Mucosa of stomach (tissue), 1 donor: ENCODE measurements around the gene OR4X2.
"Not testable (repeated sequence)": the region's sequence is repeated elsewhere in the genome, so short reads cannot be mapped to it uniquely, and the experiment has no call there.

Source experiments
- H3K27me3 ChIP-seq: one replicate; pipeline ENCODE4 v1.7.0; 2013; ENCODE audit warnings: mild to moderate bottlenecking, low read length; ENCODE audit not compliant: control insufficient read depth, insufficient read depth
- H3K36me3 ChIP-seq: one replicate; pipeline ENCODE4 v1.7.0; 2013; ENCODE audit warnings: low read length; ENCODE audit not compliant: control insufficient read depth, insufficient read depth
- H3K4me1 ChIP-seq: one replicate; pipeline ENCODE4 v1.7.0; 2013; ENCODE audit warnings: mild to moderate bottlenecking, low read length; ENCODE audit not compliant: control insufficient read depth, insufficient read depth
- H3K4me3 ChIP-seq: one replicate; pipeline ENCODE4 v1.7.0; 2013; ENCODE audit warnings: low read length
- H3K9ac ChIP-seq: one replicate; pipeline ENCODE4 v1.7.0; 2013; ENCODE audit warnings: mild to moderate bottlenecking, low read length, moderate library complexity
- H3K9me3 ChIP-seq: one replicate; pipeline ENCODE4 v1.7.0; 2013; ENCODE audit warnings: mild to moderate bottlenecking, low read length, moderate library complexity; ENCODE audit not compliant: control insufficient read depth
- donor health status: Pancreatic carcinoma.

Gene OR4X2

GRCh38 chr11:48244804-48245203 is at the start of gene OR4X2:
Gene OR4X2 (plus strand): TSS chr11:48245104. CDS start chr11:48245104, 0 bp downstream.
- no peaks in the 10 kb centered on the region for H3K4me1 ChIP-seq
- no peak within 1 kb of the TSS for H3K4me3 ChIP-seq
- H3K27me3 ChIP-seq = no peaks in the 10 kb centered on the region
- no peak within 1 kb of the TSS for H3K9ac ChIP-seq
- no peaks in the 10 kb centered on the region for H3K9me3 ChIP-seq
- no peaks in the 10 kb centered on the region for H3K36me3 ChIP-seq

GRCh38 chr11:48207881-48208280 is 37.0 kb upstream of the OR4X2 start:
- Histone ChIP-seq H3K36me3 (no peaks in the 10 kb centered on the region), H3K9me3 (no peaks in the 10 kb centered on the region), H3K27me3 (no peaks in the 10 kb centered on the region), H3K9ac (no peak overlapping the region), H3K4me3 (no peak overlapping the region), H3K4me1 (no peaks in the 10 kb centered on the region)

GRCh38 chr11:48210052-48210451 is 34.9 kb upstream of the OR4X2 start:
- Histone ChIP-seq H3K4me1 (no peaks in the 10 kb centered on the region), H3K4me3 (no peak overlapping the region), H3K9me3 (no peaks in the 10 kb centered on the region), H3K36me3 (no peaks in the 10 kb centered on the region), H3K9ac (no peak overlapping the region), H3K27me3 (no peaks in the 10 kb centered on the region)

GRCh38 chr11:48216510-48216909 is 28.4 kb upstream of the OR4X2 start, which contains the start of gene OR4B1:
Gene OR4B1 (plus strand): TSS chr11:48216810. CDS start chr11:48216810, 0 bp downstream.
- Histone ChIP-seq H3K27me3 (no peaks in the 10 kb centered on the region), H3K36me3 (no peaks in the 10 kb centered on the region), H3K9ac (no peak within 1 kb of the TSS), H3K4me3 (no peak within 1 kb of the TSS), H3K9me3 (no peaks in the 10 kb centered on the region), H3K4me1 (no peaks in the 10 kb centered on the region)

GRCh38 chr11:48228761-48229160 is 16.1 kb upstream of the OR4X2 start:
- Histone ChIP-seq H3K36me3 (no peaks in the 10 kb centered on the region), H3K4me3 (no peak overlapping the region), H3K9ac (no peak overlapping the region), H3K9me3 (no peaks in the 10 kb centered on the region), H3K27me3 (no peaks in the 10 kb centered on the region), H3K4me1 (no peaks in the 10 kb centered on the region)

- not testable (repeated sequence) for H3K4me1 ChIP-seq, H3K4me3 ChIP-seq, H3K36me3 ChIP-seq, H3K9ac ChIP-seq, H3K9me3 ChIP-seq, H3K27me3 ChIP-seq
Observed at GRCh38 chr11:48230057-48230456, 14.8 kb upstream of the OR4X2 start.

- no peaks in the 10 kb centered on the region for H3K36me3 ChIP-seq
- no peaks in the 10 kb centered on the region for H3K4me1 ChIP-seq
- H3K27me3 ChIP-seq = no peaks in the 10 kb centered on the region
- H3K9ac ChIP-seq = no peak overlapping the region
- H3K9me3 ChIP-seq = no peaks in the 10 kb centered on the region
- no peak overlapping the region for H3K4me3 ChIP-seq
Observed at GRCh38 chr11:48237727-48238126, 7.2 kb upstream of the OR4X2 start.

- H3K4me1 ChIP-seq = no peaks in the 10 kb centered on the region
- no peak overlapping the region for H3K4me3 ChIP-seq
- no peak overlapping the region for H3K9ac ChIP-seq
- H3K9me3 ChIP-seq = no peaks in the 10 kb centered on the region
- H3K27me3 ChIP-seq = no peaks in the 10 kb centered on the region
- H3K36me3 ChIP-seq = no peaks in the 10 kb centered on the region
Observed at GRCh38 chr11:48242501-48242900, 2.4 kb upstream of the OR4X2 start.

GRCh38 chr11:48248902-48249301 is 4.0 kb downstream of the OR4X2 start:
- no peak overlapping the region for H3K9ac ChIP-seq
- H3K36me3 ChIP-seq = no peaks in the 10 kb centered on the region
- no peak overlapping the region for H3K4me3 ChIP-seq
- H3K27me3 ChIP-seq = no peaks in the 10 kb centered on the region
- H3K9me3 ChIP-seq = no peaks in the 10 kb centered on the region
- H3K4me1 ChIP-seq = no peaks in the 10 kb centered on the region

GRCh38 chr11:48261600-48261999 is 16.7 kb downstream of the OR4X2 start:
- Histone ChIP-seq H3K27me3 (no peaks in the 10 kb centered on the region), H3K9ac (no peak overlapping the region), H3K4me1 (no peaks in the 10 kb centered on the region), H3K4me3 (no peak overlapping the region), H3K9me3 (no peaks in the 10 kb centered on the region), H3K36me3 (no peaks in the 10 kb centered on the region)

- Histone ChIP-seq H3K4me1 (no peaks in the 10 kb centered on the region), H3K36me3 (no peaks in the 10 kb centered on the region), H3K9ac (no peak within 1 kb of the TSS), H3K9me3 (no peaks in the 10 kb centered on the region), H3K4me3 (no peak within 1 kb of the TSS), H3K27me3 (no peaks in the 10 kb centered on the region)
Observed at GRCh38 chr11:48263423-48263911, 18.6 kb downstream of the OR4X2 start, which contains the start of gene OR4X1. Gene OR4X1 (plus strand): TSS chr11:48263861. CDS start chr11:48263861, 0 bp downstream.

GRCh38 chr11:48270621-48271020 is 25.7 kb downstream of the OR4X2 start:
- Histone ChIP-seq H3K9ac (no peak overlapping the region), H3K4me1 (no peaks in the 10 kb centered on the region), H3K9me3 (no peaks in the 10 kb centered on the region), H3K27me3 (no peaks in the 10 kb centered on the region), H3K36me3 (no peaks in the 10 kb centered on the region), H3K4me3 (no peak overlapping the region)

- no peaks in the 10 kb centered on the region for H3K27me3 ChIP-seq
- H3K9me3 ChIP-seq = no peaks in the 10 kb centered on the region
- H3K9ac ChIP-seq = no peak overlapping the region
- H3K4me1 ChIP-seq = no peaks in the 10 kb centered on the region
- H3K4me3 ChIP-seq = no peak overlapping the region
- no peaks in the 10 kb centered on the region for H3K36me3 ChIP-seq
Observed at GRCh38 chr11:48272606-48273005, 27.7 kb downstream of the OR4X2 start.
